Upper lobe of left lung (tissue), 6 donors: ENCODE results near the gene PEX14. TPM values are rescaled to one million over a fixed set of nuclear protein-coding genes. Genes with fewer than 3 reads are reported as not detected.

Source experiments
- ATAC-seq, 2 donors: fragments of 200-7000 bp; cut with Tn5 transposase; one replicate each; pipeline ENCODE4 v1.9.1; 2022; ENCODE audit warnings: mild to moderate bottlenecking in 2 of 2, moderate library complexity in 2 of 2; ENCODE audit not compliant: low FRiP score in 2 of 2
- DNase-seq, 2 donors: peaks; one replicate each; pipeline ENCODE4 v3.0.0-alpha.2; 2019 to 2020
- H3K27ac ChIP-seq, 4 donors: fragments of 200-600 bp; sonication (generic); one replicate each; pipeline ENCODE4 v1.5.1; 2016 to 2019
- H3K27me3 ChIP-seq, 4 donors: fragments of 200-600 bp; sonication (generic); one replicate each; pipeline ENCODE4 v1.5.1; 2017 to 2019
- H3K36me3 ChIP-seq, 4 donors: fragments of 200-600 bp; sonication (generic); one replicate each; pipeline ENCODE4 v1.5.1; 2016 to 2019
- H3K4me1 ChIP-seq, 4 donors: fragments of 200-600 bp; sonication (generic); one replicate each; pipeline ENCODE4 v1.5.1; 2018 to 2019
- H3K4me3 ChIP-seq, 4 donors: fragments of 200-600 bp; sonication (generic); one replicate each; pipeline ENCODE4 v1.5.1; 2017 to 2019; ENCODE audit warnings: mild to moderate bottlenecking in 2 of 4, moderate library complexity in 1 of 4
- H3K9me3 ChIP-seq, 4 donors: fragments of 200-600 bp; sonication (generic); one replicate each; pipeline ENCODE4 v1.5.1; 2018 to 2019
- CTCF ChIP-seq, 6 experiments: fragments of 450-650 bp in 4 of 6; fragments of 200-600 bp in 2 of 6; sonication (generic) in 2 of 6; IDR thresholded peaks; one replicate each; pipeline ENCODE4 v1.5.1; 2016 to 2019; ENCODE audit warnings: antibody characterized with exemption in 6 of 6
- EP300 ChIP-seq, 4 donors: sonication (generic); formaldehyde crosslinking; IDR thresholded peaks; one replicate each; pipeline ENCODE4 v1.5.1; 2017; ENCODE audit warnings: antibody characterized with exemption in 4 of 4, control low read depth in 2 of 4
- POLR2A ChIP-seq, 4 donors: fragments of 450-650 bp; IDR thresholded peaks; one replicate each; pipeline ENCODE4 v1.5.1; 2016 to 2017; ENCODE audit warnings: antibody characterized with exemption in 4 of 4, mild to moderate bottlenecking in 2 of 4
- POLR2AphosphoS5 ChIP-seq, 2 donors: sonication (generic); formaldehyde crosslinking; IDR thresholded peaks; one replicate each; pipeline ENCODE4 v1.5.1; 2017; ENCODE audit warnings: antibody characterized with exemption in 2 of 2
- WGBS, 2 donors: methylation state at CpG; one replicate each; pipeline ENCODE4 v1.1.5; 2017 to 2018; 5-methylcytosine and 5-hydroxymethylcytosine counted together
- total RNA-seq, 6 donors: library from RNA; depleted of rRNA in 4 of 6; stranded (reverse); fragments of >200 nt in 4 of 6; gene quantifications; one replicate each; pipeline versions ENCODE4 v1.1.0 to v1.2.1, GENCODE V29; 2016 to 2021
- donor health status: DM: no; HTN: no; CAD: no; lungs with moderate emphysema.
- donor health status: DM: no; HTN: yes; CAD: no; lungs with severe emphysema.

The PEX14 gene
- total RNA-seq, 6 donors from 2014 or later, result 21.2 to 43.0 (median 29.9) TPM

- ATAC-seq (no peak), DNase-seq (no peak)
- Histone ChIP-seq H3K36me3 (no peaks in the 10 kb centered on the region), H3K9me3 (no peaks in the 10 kb centered on the region), H3K27me3 (no peaks in the 10 kb centered on the region), H3K4me1 (peaks cover 3 to 23% (median 11%) of the 10 kb centered on the region in 4 donors), H3K27ac (no peak overlapping the region), H3K4me3 (no peak overlapping the region)
- TF ChIP-seq POLR2A (IDR thresholded peaks at IDR 0.05) (no peak), EP300 (IDR thresholded peaks at IDR 0.05) (no peak), CTCF (IDR thresholded peaks at IDR 0.05) (no peak), POLR2AphosphoS5 (IDR thresholded peaks at IDR 0.05) (no peak)
- 65 to 69% methylated on average over 5 of the region's 5 CpGs for WGBS, 2 donors
Observed at GRCh38 chr1:10592373-10592772, 117.6 kb downstream of the PEX14 start.

GRCh38 chr1:10593750-10594149 is 119.0 kb downstream of the PEX14 start:
- no peak overlapping the region for H3K4me3 ChIP-seq
- no peak overlapping the region for H3K27ac ChIP-seq
- no peaks in the 10 kb centered on the region for H3K36me3 ChIP-seq
- H3K4me1 ChIP-seq, result peaks cover 3 to 33% (median 11%) of the 10 kb centered on the region in 4 donors
- TF ChIP-seq EP300 (IDR thresholded peaks at IDR 0.05) (no peak), CTCF (IDR thresholded peaks at IDR 0.05) (no peak), POLR2A (IDR thresholded peaks at IDR 0.05) (no peak)
- no peaks in the 10 kb centered on the region for H3K27me3 ChIP-seq
- DNase-seq (no peak), ATAC-seq (no peak)
- WGBS, 2 donors, result 95 to 97% methylated on average over 11 of the region's 11 CpGs
- H3K9me3 ChIP-seq, result no peaks in the 10 kb centered on the region

- DNase-seq (no peak), ATAC-seq (no peak)
- Histone ChIP-seq H3K36me3 (peaks cover 0 to 3% (median 0%) of the 10 kb centered on the region in 4 donors), H3K27ac (no peak overlapping the region), H3K9me3 (no peaks in the 10 kb centered on the region), H3K4me3 (no peak overlapping the region), H3K27me3 (no peaks in the 10 kb centered on the region), H3K4me1 (peaks cover 3 to 33% (median 11%) of the 10 kb centered on the region in 4 donors)
- 83 to 89% methylated on average over 9 of the region's 9 CpGs for WGBS, 2 donors
- TF ChIP-seq EP300 (IDR thresholded peaks at IDR 0.05), result no peak
- no peak for TF ChIP-seq POLR2AphosphoS5 (IDR thresholded peaks at IDR 0.05)
- no peak for TF ChIP-seq POLR2A (IDR thresholded peaks at IDR 0.05)
- no peak for TF ChIP-seq CTCF (IDR thresholded peaks at IDR 0.05)
Observed at GRCh38 chr1:10594595-10595223, 120.0 kb downstream of the PEX14 start.

- TF ChIP-seq EP300 (IDR thresholded peaks at IDR 0.05) (no peak), POLR2A (IDR thresholded peaks at IDR 0.05) (no peak), CTCF (IDR thresholded peaks at IDR 0.05) (no peak), POLR2AphosphoS5 (IDR thresholded peaks at IDR 0.05) (no peak)
- Histone ChIP-seq H3K9me3 (no peaks in the 10 kb centered on the region), H3K36me3 (peaks cover 0 to 3% (median 0%) of the 10 kb centered on the region in 4 donors), H3K4me3 (no peak overlapping the region), H3K4me1 (peaks cover under 1 to 24% (median 4%) of the 10 kb centered on the region in 4 donors), H3K27me3 (no peaks in the 10 kb centered on the region), H3K27ac (no peak overlapping the region)
- DNase-seq (no peak), ATAC-seq (no peak)
- 57 to 79% methylated on average over 6 of the region's 6 CpGs for WGBS, 2 donors
Observed at GRCh38 chr1:10596780-10597179, 122.0 kb downstream of the PEX14 start.
